ENCODE results near the gene AVPR1A.
"Not testable (repeated sequence)": the region's sequence is repeated elsewhere in the genome, so short reads cannot be mapped to it uniquely, and the experiment has no call there.

Gene AVPR1A

GRCh38 chr12:63150713-63151622 lies at the start of gene AVPR1A:
TSS of gene AVPR1A (minus strand) at chr12:63151201. CDS start at chr12:63150836, 365 bp downstream.
- H3K4me3 ChIP-seq (ENCODE audit: low read length), result peak within 1 kb of the TSS; percentile 19
- no peak for DNase-seq (ENCODE audit: low read depth)
- no peak for TF ChIP-seq CTCF (conservative IDR thresholded peaks at IDR 0.05; ENCODE audit: low read length)

- H3K4me3 ChIP-seq (ENCODE audit: low read length), result no peak overlapping the region
- TF ChIP-seq CTCF (conservative IDR thresholded peaks at IDR 0.05; ENCODE audit: low read length), result no peak
- no peak for DNase-seq (ENCODE audit: low read depth)
Observed at GRCh38 chr12:63196168-63196567, 45.2 kb upstream of the AVPR1A start.

- no peak for DNase-seq (ENCODE audit: low read depth)
- no peak overlapping the region for H3K4me3 ChIP-seq (ENCODE audit: low read length)
- no peak for TF ChIP-seq CTCF (conservative IDR thresholded peaks at IDR 0.05; ENCODE audit: low read length)
Observed at GRCh38 chr12:63179224-63179623, 28.2 kb upstream of the AVPR1A start.

- no peak overlapping the region for H3K4me3 ChIP-seq (ENCODE audit: low read length)
- no peak for TF ChIP-seq CTCF (conservative IDR thresholded peaks at IDR 0.05; ENCODE audit: low read length)
- no peak for DNase-seq (ENCODE audit: low read depth)
Observed at GRCh38 chr12:63170321-63170720, 19.3 kb upstream of the AVPR1A start.

GRCh38 chr12:63167741-63168140 lies 16.7 kb upstream of the AVPR1A start:
- not testable (repeated sequence) for DNase-seq (ENCODE audit: low read depth); H3K4me3 ChIP-seq (ENCODE audit: low read length)

GRCh38 chr12:63164911-63165310 lies 13.9 kb upstream of the AVPR1A start:
- no peak overlapping the region for H3K4me3 ChIP-seq (ENCODE audit: low read length)
- TF ChIP-seq CTCF (conservative IDR thresholded peaks at IDR 0.05; ENCODE audit: low read length), result no peak
- DNase-seq (ENCODE audit: low read depth), result no peak

- H3K4me3 ChIP-seq (ENCODE audit: low read length), result no peak overlapping the region
- no peak for TF ChIP-seq CTCF (conservative IDR thresholded peaks at IDR 0.05; ENCODE audit: low read length)
- DNase-seq (ENCODE audit: low read depth), result no peak
Observed at GRCh38 chr12:63163541-63163940, 12.5 kb upstream of the AVPR1A start.
